Hepatocyte (in vitro differentiated cells): ENCODE data around the gene PCDH9. TPM values are rescaled to one million over a fixed set of nuclear protein-coding genes. Genes with fewer than 3 reads are reported as not detected.

Experiments used
- DNase-seq: peaks from one replicate; pipeline ENCODE4 v3.0.0-alpha.2; 2016; ENCODE audit warnings: low spot score
- H2AFZ ChIP-seq: fragments of 200-600 bp; sonication (generic); 2 replicates; pipeline ENCODE4 v1.6.0; 2016; ENCODE audit warnings: antibody characterized with exemption, mild to moderate bottlenecking
- H3K27ac ChIP-seq: fragments of 200-600 bp; sonication (generic); 2 replicates; pipeline ENCODE4 v1.5.1; 2016; ENCODE audit warnings: mild to moderate bottlenecking
- H3K27me3 ChIP-seq: fragments of 200-600 bp; sonication (generic); 2 replicates; pipeline ENCODE4 v1.6.1; 2016
- H3K36me3 ChIP-seq: fragments of 200-600 bp; sonication (generic); replicated peaks from 2 replicates; pipeline ENCODE4 v1.5.1; 2016; ENCODE audit warnings: low read depth; ENCODE audit not compliant: insufficient read depth
- H3K4me1 ChIP-seq: fragments of 200-600 bp; sonication (generic); 2 replicates; pipeline ENCODE4 v1.5.1; 2016; ENCODE audit warnings: mild to moderate bottlenecking, moderate library complexity; ENCODE audit not compliant: insufficient read depth
- H3K4me2 ChIP-seq: fragments of 200-600 bp; sonication (generic); 2 replicates; pipeline ENCODE4 v1.6.0; 2016
- H3K4me3 ChIP-seq: fragments of 200-600 bp; sonication (generic); 2 replicates; pipeline ENCODE4 v1.5.1; 2016; ENCODE audit warnings: mild to moderate bottlenecking
- H3K79me2 ChIP-seq: fragments of 200-600 bp; sonication (generic); 2 replicates; pipeline ENCODE4 v1.6.0; 2017; ENCODE audit warnings: mild to moderate bottlenecking
- H3K9me2 ChIP-seq: fragments of 200-600 bp; sonication (generic); replicated peaks from 2 replicates; pipeline ENCODE4 v1.6.0; 2017; ENCODE audit warnings: mild to moderate bottlenecking; ENCODE audit not compliant: insufficient read depth
- H3K9me3 ChIP-seq: fragments of 200-600 bp; sonication (generic); 2 replicates; pipeline ENCODE4 v1.5.1; 2016; ENCODE audit warnings: low read depth, mild to moderate bottlenecking
- H4K20me1 ChIP-seq: fragments of 200-600 bp; sonication (generic); 2 replicates; pipeline ENCODE4 v1.6.0; 2016; ENCODE audit warnings: mild to moderate bottlenecking; ENCODE audit not compliant: insufficient read depth, poor library complexity, severe bottlenecking
- EZH2 ChIP-seq: fragments of 200-600 bp; sonication (generic); IDR thresholded peaks from 2 replicates; pipeline ENCODE4 v1.6.1; 2016; ENCODE audit warnings: antibody characterized with exemption, mild to moderate bottlenecking, borderline replicate concordance
- EZH2phosphoT487 ChIP-seq: fragments of 200-600 bp; sonication (generic); IDR thresholded peaks from one replicate; pipeline ENCODE4 v1.6.1; 2018; ENCODE audit warnings: antibody characterized with exemption, mild to moderate bottlenecking, low read depth, moderate library complexity; ENCODE audit not compliant: unreplicated experiment, severe bottlenecking
- WGBS: methylation state at CpG from one replicate; pipeline ENCODE4 v1.1.6; 2016; ENCODE audit warnings: low lambda C conversion rate; ENCODE audit errors: missing lambda C conversion rate; 5-methylcytosine and 5-hydroxymethylcytosine counted together
- polyA plus RNA-seq: library from polyadenylated mRNA; unstranded; fragments of >200 nt; fragmentation: Nextera tagmentation; extraction: Ambion mirVana; gene quantifications from 2 replicates; pipeline ENCODE4 v1.2.1, GENCODE V29; 2016
- total RNA-seq: library from RNA; depleted of rRNA; stranded (reverse); fragments of >200 nt; gene quantifications from 2 replicates; pipeline ENCODE4 v1.2.3, GENCODE V29; 2014
- TF ChIP-seq, protein P1 (sequence below): fragments of 200-600 bp; sonication (generic); IDR thresholded peaks from 2 replicates; pipeline ENCODE4 v1.5.1; 2016; ENCODE audit warnings: antibody characterized with exemption, mild to moderate bottlenecking; ENCODE audit not compliant: poor library complexity

The PCDH9 gene
- total and polyA plus RNA-seq, 2 experiments from 2014 or later = 6.9 to 15.0 TPM

- 76% methylated on average over 4 of the region's 4 CpGs for WGBS
- Histone ChIP-seq H3K9me3 (no peaks in the 10 kb centered on the region), H3K27me3 (no peaks in the 10 kb centered on the region), H3K36me3 (no peaks in the 10 kb centered on the region), H3K4me1 (no peaks in the 10 kb centered on the region), H2AFZ (no peak overlapping the region), H3K4me3 (no peak overlapping the region), H3K27ac (no peak overlapping the region), H3K9me2 (no peaks in the 10 kb centered on the region), H3K4me2 (no peak overlapping the region), H4K20me1 (no peaks in the 10 kb centered on the region), H3K79me2 (no peaks in the 10 kb centered on the region)
- TF ChIP-seq EZH2phosphoT487 (no peak), EZH2 (no peak)
- TF ChIP-seq, protein P1, sequence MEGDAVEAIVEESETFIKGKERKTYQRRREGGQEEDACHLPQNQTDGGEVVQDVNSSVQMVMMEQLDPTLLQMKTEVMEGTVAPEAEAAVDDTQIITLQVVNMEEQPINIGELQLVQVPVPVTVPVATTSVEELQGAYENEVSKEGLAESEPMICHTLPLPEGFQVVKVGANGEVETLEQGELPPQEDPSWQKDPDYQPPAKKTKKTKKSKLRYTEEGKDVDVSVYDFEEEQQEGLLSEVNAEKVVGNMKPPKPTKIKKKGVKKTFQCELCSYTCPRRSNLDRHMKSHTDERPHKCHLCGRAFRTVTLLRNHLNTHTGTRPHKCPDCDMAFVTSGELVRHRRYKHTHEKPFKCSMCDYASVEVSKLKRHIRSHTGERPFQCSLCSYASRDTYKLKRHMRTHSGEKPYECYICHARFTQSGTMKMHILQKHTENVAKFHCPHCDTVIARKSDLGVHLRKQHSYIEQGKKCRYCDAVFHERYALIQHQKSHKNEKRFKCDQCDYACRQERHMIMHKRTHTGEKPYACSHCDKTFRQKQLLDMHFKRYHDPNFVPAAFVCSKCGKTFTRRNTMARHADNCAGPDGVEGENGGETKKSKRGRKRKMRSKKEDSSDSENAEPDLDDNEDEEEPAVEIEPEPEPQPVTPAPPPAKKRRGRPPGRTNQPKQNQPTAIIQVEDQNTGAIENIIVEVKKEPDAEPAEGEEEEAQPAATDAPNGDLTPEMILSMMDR = no peak
- no peak for DNase-seq
These were observed 37.4 kb downstream of the PCDH9 start for GRCh38 chr13:67192751-67193150.

DNA sequence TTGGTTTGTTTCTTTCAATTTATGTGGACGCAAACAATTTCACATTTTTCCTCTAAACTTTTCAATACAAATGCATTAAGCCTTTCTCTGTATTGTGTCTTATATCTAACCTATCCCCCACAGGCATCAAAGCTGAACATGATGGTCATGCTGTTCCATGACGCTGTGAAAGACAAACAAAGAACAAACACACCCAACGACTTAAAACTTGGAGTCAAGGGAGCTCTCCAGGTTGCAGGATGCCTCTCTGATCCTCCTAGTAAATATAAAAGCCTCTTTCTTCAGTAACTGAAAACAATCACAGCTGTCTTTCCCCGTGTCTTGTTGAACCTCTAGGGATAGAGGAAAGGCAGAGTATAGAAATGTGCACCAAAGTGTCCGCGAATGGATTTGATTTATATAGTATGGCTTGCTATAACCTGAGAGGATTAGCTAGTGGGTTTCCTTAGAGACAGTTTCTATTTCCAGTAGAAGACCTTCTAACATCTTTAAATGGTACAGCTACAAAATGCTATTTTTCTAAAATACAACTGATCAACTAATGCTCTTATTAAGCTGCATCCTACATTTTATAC, 43.1 kb downstream of the PCDH9 start:
- no peak for DNase-seq
- Histone ChIP-seq H3K36me3 (no peaks in the 10 kb centered on the region), H3K27ac (no peak overlapping the region), H4K20me1 (no peaks in the 10 kb centered on the region), H3K4me2 (no peak overlapping the region), H3K9me3 (no peaks in the 10 kb centered on the region), H3K27me3 (no peaks in the 10 kb centered on the region), H3K4me1 (no peaks in the 10 kb centered on the region), H3K4me3 (no peak overlapping the region), H3K9me2 (no peaks in the 10 kb centered on the region), H2AFZ (no peak overlapping the region), H3K79me2 (no peaks in the 10 kb centered on the region)
- WGBS = 57% methylated on average over 6 of the region's 6 CpGs
- TF ChIP-seq, protein P1 = no peak
- no peak for TF ChIP-seq EZH2phosphoT487
- no peak for TF ChIP-seq EZH2

DNA sequence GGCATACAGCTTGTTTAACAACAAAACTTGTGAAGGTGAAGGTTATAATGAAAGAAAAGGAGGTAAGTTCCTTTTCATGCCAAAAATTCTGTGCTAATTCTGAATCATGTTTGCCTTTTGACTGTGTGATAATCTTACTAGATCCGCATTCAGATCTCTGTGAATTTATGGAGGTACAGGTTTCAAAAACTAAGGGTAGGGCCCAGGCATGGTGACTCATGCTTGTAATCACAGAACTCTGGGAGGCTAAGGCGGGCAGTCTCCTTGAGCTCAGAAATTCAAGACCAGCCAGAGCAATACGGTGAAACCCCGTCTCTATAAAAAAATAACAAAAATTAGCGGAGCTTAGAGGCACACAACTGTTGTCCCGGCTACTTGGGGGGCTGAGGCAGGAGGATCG, 45.9 kb downstream of the PCDH9 start:
- no peak for DNase-seq
- WGBS = 88% methylated on average over 7 of the region's 7 CpGs
- Histone ChIP-seq H3K9me2 (no peaks in the 10 kb centered on the region), H4K20me1 (no peaks in the 10 kb centered on the region), H3K79me2 (no peaks in the 10 kb centered on the region), H3K4me3 (no peak overlapping the region), H3K4me1 (no peaks in the 10 kb centered on the region), H3K36me3 (no peaks in the 10 kb centered on the region), H3K27me3 (no peaks in the 10 kb centered on the region), H3K9me3 (no peaks in the 10 kb centered on the region), H2AFZ (no peak overlapping the region), H3K4me2 (no peak overlapping the region), H3K27ac (no peak overlapping the region)
- TF ChIP-seq EZH2phosphoT487 (no peak), EZH2 (no peak)
- TF ChIP-seq, protein P1 = no peak

DNA sequence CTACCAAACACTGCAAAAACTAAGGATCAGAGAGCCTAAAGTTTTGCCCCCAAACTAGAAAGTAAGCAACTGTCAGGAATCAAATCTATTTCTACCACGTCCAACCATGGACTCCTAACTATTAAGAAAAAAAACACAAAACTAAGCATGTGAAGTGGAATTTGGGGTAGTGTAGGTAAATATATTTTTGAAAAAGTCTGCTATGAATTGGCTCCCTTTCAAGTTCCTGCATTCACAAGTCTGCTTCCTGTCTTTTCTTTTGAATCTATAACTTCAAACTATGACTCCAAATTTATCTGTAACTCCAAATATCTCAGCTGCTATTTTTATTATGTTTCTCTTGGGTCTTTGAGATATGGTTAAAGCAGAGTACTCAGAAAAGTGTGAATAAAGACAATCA, 47.0 kb downstream of the PCDH9 start:
- Histone ChIP-seq H3K9me3 (no peaks in the 10 kb centered on the region), H3K79me2 (no peaks in the 10 kb centered on the region), H3K27ac (no peak overlapping the region), H4K20me1 (no peaks in the 10 kb centered on the region), H3K27me3 (no peaks in the 10 kb centered on the region), H2AFZ (no peak overlapping the region), H3K9me2 (no peaks in the 10 kb centered on the region), H3K4me1 (no peaks in the 10 kb centered on the region), H3K4me3 (no peak overlapping the region), H3K4me2 (no peak overlapping the region), H3K36me3 (no peaks in the 10 kb centered on the region)
- no peak for TF ChIP-seq EZH2
- TF ChIP-seq, protein P1 = no peak
- TF ChIP-seq EZH2phosphoT487 = no peak
- no peak for DNase-seq
- WGBS = 90% methylated on average over 1 of the region's 1 CpG
